ENCODE data around the gene DYNLT4. TPM values are rescaled to one million over a fixed set of nuclear protein-coding genes. Genes with fewer than 3 reads are reported as not detected.
A peak's percentile ranks its signal among the peaks of the same experiment; 100 is the strongest.
"Not testable (repeated sequence)": the region's sequence is repeated elsewhere in the genome, so short reads cannot be mapped to it uniquely, and the experiment has no call there.

Gene DYNLT4
- total and polyA plus RNA-seq, 2 experiments from 2014 or later = 0.59 TPM; not detected in 1

DNA sequence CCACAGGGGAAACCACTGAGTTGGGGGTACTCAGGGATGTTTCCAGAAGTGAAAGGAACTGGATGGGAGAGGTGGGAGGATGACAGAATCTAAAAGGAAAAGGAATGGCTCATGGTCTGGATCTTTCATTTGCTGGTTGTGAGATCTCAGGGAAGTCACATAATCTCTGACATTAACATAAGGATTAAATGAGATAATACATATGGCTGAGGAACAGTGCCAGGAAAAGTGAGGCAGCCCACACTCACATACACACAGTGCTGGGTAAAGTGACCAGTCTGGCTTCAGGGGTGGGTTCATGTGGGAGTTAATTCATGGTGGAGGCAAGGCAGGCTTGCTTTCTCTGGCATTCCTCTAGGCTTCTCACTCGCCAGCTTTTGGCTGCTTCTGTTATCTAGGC is 39.8 kb upstream of the DYNLT4 start:
- no peaks in the 10 kb centered on the region for H3K4me1 ChIP-seq (ENCODE audit: insufficient read depth)
- TF ChIP-seq EZH2 (IDR thresholded peaks at IDR 0.05; ENCODE audit: insufficient read depth, poor library complexity, severe bottlenecking) (no peak), EZH2phosphoT487 (IDR thresholded peaks at IDR 0.05; ENCODE audit: insufficient read depth, low read depth) (no peak)
- H3F3A ChIP-seq (ENCODE audit: insufficient read depth) = no peaks in the 10 kb centered on the region; the same call in 1 of the 2 replicates
- H3K27ac ChIP-seq = no peak overlapping the region
- H3K4me2 ChIP-seq (ENCODE audit: unreplicated experiment) = no peak overlapping the region
- H2AFZ ChIP-seq = no peak overlapping the region
- WGBS, 2 experiments (ENCODE audit: low coverage in 1 of 2, low lambda C conversion rate in 2 of 2, missing lambda C conversion rate in 2 of 2) = 93 to 95% methylated on average over 1 of the region's 1 CpG
- no peaks in the 10 kb centered on the region for H3K9me2 ChIP-seq (ENCODE audit: insufficient read depth)
- no peak for DNase-seq
- H3K79me2 ChIP-seq (ENCODE audit: insufficient read depth) = no peaks in the 10 kb centered on the region
- no peaks in the 10 kb centered on the region for H3K9me3 ChIP-seq (ENCODE audit: low read depth)
- H3K27me3 ChIP-seq (replicated peaks; ENCODE audit: insufficient read depth) = no peaks in the 10 kb centered on the region
- H3K4me3 ChIP-seq = no peak overlapping the region
- no peaks in the 10 kb centered on the region for H4K20me1 ChIP-seq (ENCODE audit: insufficient read depth)
- no peak overlapping the region for H3K9ac ChIP-seq
- no peaks in the 10 kb centered on the region for H3K36me3 ChIP-seq (ENCODE audit: low read depth)
- in situ Hi-C loops (cut with MboI) = loop anchor here (25.0 kb wide), 1 partner anchor 465 kb away; no protein-coding TSS in a partner anchor

DNA sequence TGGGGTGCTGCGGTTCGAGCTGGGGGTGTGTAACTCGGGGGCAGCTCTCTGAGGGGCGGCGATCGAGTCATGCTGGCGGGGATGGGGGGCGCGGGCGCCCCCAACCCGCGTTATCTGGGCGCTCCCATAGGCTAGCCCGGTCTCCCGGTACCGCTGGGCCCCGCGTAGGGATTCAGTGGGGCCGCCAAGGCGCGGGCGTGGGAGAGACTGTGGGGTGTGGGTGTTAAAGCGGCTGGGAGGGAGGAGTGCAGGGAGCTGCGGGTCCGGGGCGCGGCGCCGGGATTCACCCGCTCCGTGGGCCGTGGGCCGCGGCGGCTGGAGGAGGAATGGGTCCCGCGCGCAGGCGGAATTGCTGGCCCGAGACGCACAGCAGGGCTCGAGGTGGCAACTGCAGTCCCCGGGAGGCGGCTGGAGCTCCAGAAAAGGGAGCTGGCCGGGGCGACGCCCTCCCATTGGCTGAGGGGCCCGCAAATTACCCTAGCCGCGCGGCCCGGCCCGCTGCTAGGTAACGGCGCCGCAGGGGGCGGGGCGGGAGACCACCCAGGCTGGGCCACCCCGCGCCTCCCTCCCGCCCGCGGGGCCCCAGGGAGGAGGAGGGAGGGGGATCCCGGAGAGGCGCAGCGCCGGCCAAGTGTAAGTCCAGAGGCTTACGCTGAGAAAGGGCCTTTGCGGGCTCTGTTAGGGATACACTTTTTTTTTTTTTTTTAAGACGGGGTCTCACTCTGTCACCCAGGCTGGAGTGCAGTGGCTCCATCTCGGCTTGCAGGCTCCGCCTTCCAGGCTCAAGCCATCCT is 35.9 kb upstream of the DYNLT4 start, which contains the start of gene PTCH2:
Gene PTCH2 (minus strand): TSS at position 392 of the 794 bp plus-strand sequence. CDS start 321 bp downstream, at position 71.
- H3K36me3 ChIP-seq (ENCODE audit: low read depth) = no peaks in the 10 kb centered on the region
- H3K27ac ChIP-seq = no peak within 1 kb of the TSS
- no peaks in the 10 kb centered on the region; the same call in 1 of the 2 replicates for H3F3A ChIP-seq (ENCODE audit: insufficient read depth)
- in situ Hi-C loops (cut with MboI) = loop anchor here (25.0 kb wide), 1 partner anchor 469 kb away; no protein-coding TSS in a partner anchor
- TF ChIP-seq EZH2 (IDR thresholded peaks at IDR 0.05; ENCODE audit: insufficient read depth, poor library complexity, severe bottlenecking) = no peak
- no peak for TF ChIP-seq EZH2phosphoT487 (IDR thresholded peaks at IDR 0.05; ENCODE audit: insufficient read depth, low read depth)
- peak within 1 kb of the TSS; percentile 76 for H3K9ac ChIP-seq
- peak; percentile 77 for DNase-seq
- no peaks in the 10 kb centered on the region for H3K9me3 ChIP-seq (ENCODE audit: low read depth)
- H3K4me1 ChIP-seq (ENCODE audit: insufficient read depth) = no peaks in the 10 kb centered on the region
- H2AFZ ChIP-seq = peak within 1 kb of the TSS; percentile 93
- peak within 1 kb of the TSS; percentile 83 for H3K4me2 ChIP-seq (ENCODE audit: unreplicated experiment)
- WGBS, 2 experiments (ENCODE audit: low coverage in 1 of 2, low lambda C conversion rate in 2 of 2, missing lambda C conversion rate in 2 of 2) = 3% methylated on average over 55 to 69 of the region's 72 CpGs
- no peaks in the 10 kb centered on the region for H4K20me1 ChIP-seq (ENCODE audit: insufficient read depth)
- no peaks in the 10 kb centered on the region for H3K27me3 ChIP-seq (replicated peaks; ENCODE audit: insufficient read depth)
- H3K4me3 ChIP-seq = peak within 1 kb of the TSS; percentile 78
- H3K9me2 ChIP-seq (ENCODE audit: insufficient read depth) = no peaks in the 10 kb centered on the region
- no peaks in the 10 kb centered on the region for H3K79me2 ChIP-seq (ENCODE audit: insufficient read depth)

DNA sequence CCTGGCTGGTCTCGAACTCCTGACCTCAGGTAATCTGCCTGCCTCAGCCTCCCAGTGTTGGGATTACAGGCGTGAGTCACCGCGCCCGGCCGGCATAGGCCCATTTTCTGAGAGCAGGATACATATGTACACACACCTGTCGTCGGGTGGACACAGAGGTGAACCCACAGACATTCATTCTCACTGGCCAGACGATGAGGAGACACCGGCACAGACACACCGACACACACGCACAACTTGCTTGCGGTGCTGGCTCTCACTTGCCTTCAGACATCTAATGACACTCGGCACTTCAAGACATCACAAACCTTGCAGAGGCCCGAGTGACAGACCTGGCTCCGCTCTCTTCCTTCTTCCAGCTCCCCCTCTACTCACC is 35.3 kb upstream of the DYNLT4 start:
- H4K20me1 ChIP-seq (ENCODE audit: insufficient read depth) = no peaks in the 10 kb centered on the region
- in situ Hi-C loops (cut with MboI) = loop anchor here (25.0 kb wide), 1 partner anchor 470 kb away; no protein-coding TSS in a partner anchor
- H3K27me3 ChIP-seq (replicated peaks; ENCODE audit: insufficient read depth) = no peaks in the 10 kb centered on the region
- no peaks in the 10 kb centered on the region for H3K79me2 ChIP-seq (ENCODE audit: insufficient read depth)
- 59 to 64% methylated on average over 16 of the region's 16 CpGs for WGBS, 2 experiments (ENCODE audit: low coverage in 1 of 2, low lambda C conversion rate in 2 of 2, missing lambda C conversion rate in 2 of 2)
- no peaks in the 10 kb centered on the region; the same call in 1 of the 2 replicates for H3F3A ChIP-seq (ENCODE audit: insufficient read depth)
- no peaks in the 10 kb centered on the region for H3K9me3 ChIP-seq (ENCODE audit: low read depth)
- DNase-seq = no peak
- H3K4me3 ChIP-seq = peak overlapping the region; percentile 78
- no peak overlapping the region for H3K27ac ChIP-seq
- TF ChIP-seq EZH2phosphoT487 (IDR thresholded peaks at IDR 0.05; ENCODE audit: insufficient read depth, low read depth) (no peak), EZH2 (IDR thresholded peaks at IDR 0.05; ENCODE audit: insufficient read depth, poor library complexity, severe bottlenecking) (no peak)
- H3K4me1 ChIP-seq (ENCODE audit: insufficient read depth) = no peaks in the 10 kb centered on the region
- no peaks in the 10 kb centered on the region for H3K36me3 ChIP-seq (ENCODE audit: low read depth)
- no peaks in the 10 kb centered on the region for H3K9me2 ChIP-seq (ENCODE audit: insufficient read depth)
- peak overlapping the region; percentile 76 for H3K9ac ChIP-seq
- H3K4me2 ChIP-seq (ENCODE audit: unreplicated experiment) = peak overlapping the region; percentile 83
- peak overlapping the region; percentile 93 for H2AFZ ChIP-seq

DNA sequence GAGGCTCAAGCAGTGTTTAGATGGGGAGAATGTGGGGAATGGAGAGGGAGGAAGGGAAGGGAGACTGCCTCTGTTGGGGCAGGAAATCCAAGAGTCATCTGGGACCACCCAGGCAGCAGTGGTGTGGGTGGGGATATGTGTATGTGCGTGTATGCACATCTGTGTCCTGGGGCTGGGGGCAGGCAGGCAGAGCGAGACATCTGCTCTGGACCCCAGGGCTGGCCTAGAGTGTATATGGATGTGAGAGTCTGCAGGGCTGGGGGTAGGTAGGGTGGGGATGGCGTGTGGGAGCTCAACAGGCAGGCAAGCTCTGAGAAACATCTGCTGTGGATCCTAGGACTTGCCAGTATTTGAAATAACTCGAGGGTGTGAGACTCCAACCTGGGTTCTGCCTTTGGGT is 32.4 kb upstream of the DYNLT4 start:
- WGBS, 2 experiments (ENCODE audit: low coverage in 1 of 2, low lambda C conversion rate in 2 of 2, missing lambda C conversion rate in 2 of 2) = 41 to 47% methylated on average over 3 to 4 of the region's 4 CpGs
- TF ChIP-seq EZH2 (IDR thresholded peaks at IDR 0.05; ENCODE audit: insufficient read depth, poor library complexity, severe bottlenecking) (no peak), EZH2phosphoT487 (IDR thresholded peaks at IDR 0.05; ENCODE audit: insufficient read depth, low read depth) (no peak)
- Histone ChIP-seq H3F3A (ENCODE audit: insufficient read depth) (no peaks in the 10 kb centered on the region), H3K9ac (no peak overlapping the region), H3K36me3 (ENCODE audit: low read depth) (no peaks in the 10 kb centered on the region), H3K4me1 (ENCODE audit: insufficient read depth) (no peaks in the 10 kb centered on the region), H2AFZ (no peak overlapping the region), H3K9me3 (ENCODE audit: low read depth) (no peaks in the 10 kb centered on the region), H3K9me2 (ENCODE audit: insufficient read depth) (no peaks in the 10 kb centered on the region), H3K27me3 (replicated peaks; ENCODE audit: insufficient read depth) (no peaks in the 10 kb centered on the region), H3K4me2 (ENCODE audit: unreplicated experiment) (no peak overlapping the region), H3K4me3 (no peak overlapping the region), H3K27ac (no peak overlapping the region), H3K79me2 (ENCODE audit: insufficient read depth) (no peaks in the 10 kb centered on the region), H4K20me1 (ENCODE audit: insufficient read depth) (no peaks in the 10 kb centered on the region)
- in situ Hi-C loops (cut with MboI) = loop anchor here (10.0 to 25.0 kb wide), 2 partner anchors 165 to 473 kb away; no protein-coding TSS in a partner anchor
- no peak for DNase-seq

DNA sequence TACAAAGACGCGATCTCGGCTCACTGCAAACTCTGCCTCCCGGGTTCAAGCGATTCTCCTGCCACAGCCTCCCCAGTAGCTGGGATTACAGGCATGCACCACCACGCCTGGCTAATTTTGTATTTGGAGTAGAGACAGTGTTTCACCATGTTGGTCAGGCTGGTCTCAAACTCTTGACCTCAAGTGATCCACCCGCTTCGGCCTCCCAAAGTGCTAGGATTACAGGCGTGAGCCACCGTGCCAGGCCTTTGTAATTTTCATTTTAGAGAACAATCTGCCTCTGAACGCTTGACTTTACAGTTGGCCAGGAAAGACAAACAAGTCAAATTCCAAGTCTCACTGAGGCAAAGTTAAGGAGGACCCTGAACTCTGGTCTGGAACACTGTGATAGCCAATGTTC is 31.1 kb upstream of the DYNLT4 start:
- H3K27ac ChIP-seq; DNase-seq; H2AFZ ChIP-seq; H3K4me3 ChIP-seq; H3K79me2 ChIP-seq (ENCODE audit: insufficient read depth); H4K20me1 ChIP-seq (ENCODE audit: insufficient read depth); H3K9me2 ChIP-seq (ENCODE audit: insufficient read depth); H3F3A ChIP-seq (ENCODE audit: insufficient read depth); H3K4me2 ChIP-seq (ENCODE audit: unreplicated experiment); H3K4me1 ChIP-seq (ENCODE audit: insufficient read depth); H3K9ac ChIP-seq; H3K27me3 ChIP-seq (replicated peaks; ENCODE audit: insufficient read depth); H3K9me3 ChIP-seq (ENCODE audit: low read depth); H3K36me3 ChIP-seq (ENCODE audit: low read depth): not testable (repeated sequence)
- in situ Hi-C loops (cut with MboI) = loop anchor here (10.0 to 25.0 kb wide), 2 partner anchors 167 to 474 kb away; no protein-coding TSS in a partner anchor
- 92 to 93% methylated on average over 11 of the region's 11 CpGs for WGBS, 2 experiments (ENCODE audit: low coverage in 1 of 2, low lambda C conversion rate in 2 of 2, missing lambda C conversion rate in 2 of 2)

Data from GM23248 (cell line).